IMR-90 (cell line): ENCODE measurements around the gene GALM. TPM values are rescaled to one million over a fixed set of nuclear protein-coding genes. Genes with fewer than 3 reads are reported as not detected.

ENCODE experiments used
- ATAC-seq: fragments of 200-7000 bp; cut with Tn5 transposase; 2 replicates; pipeline ENCODE4 v1.9.1; 2020; ENCODE audit warnings: low read depth, mild to moderate bottlenecking, moderate library complexity
- BruUV-seq: library from RNA; stranded (reverse); fragments of 400-500 nt; replicated peaks from 2 replicates; lab custom pipeline; 2021; lab: Mats Ljungman, UMichigan
- CTCF ChIA-PET: fragments of 300-600 bp; formaldehyde crosslinking; extraction: SDS; loops from one replicate; lab custom pipeline; 2021; ENCODE audit warnings: antibody characterized with exemption; lab: Yijun Ruan, JAX
- POLR2A ChIA-PET: fragments of 300-600 bp; sonication (Branson Sonifier 250); formaldehyde crosslinking; loops from one replicate; lab custom pipeline; 2022; ENCODE audit warnings: antibody characterized with exemption; ENCODE audit not compliant: unreplicated experiment; lab: Charles Lee
- DNase-seq: peaks from one replicate; pipeline ENCODE4 v3.0.0; 2013
- H2AFZ ChIP-seq: replicated peaks from 2 replicates; pipeline ENCODE3; 2013; ENCODE audit warnings: low read length, mild to moderate bottlenecking; ENCODE audit not compliant: poor library complexity
- H2AK5ac ChIP-seq: 2 replicates; pipeline ENCODE4 v1.6.1; 2013; ENCODE audit warnings: low read depth, low read length, inconsistent platforms
- H2AK9ac ChIP-seq: replicated peaks from 2 replicates; pipeline ENCODE3; 2013; ENCODE audit warnings: mild to moderate bottlenecking, low read depth, low read length, moderate library complexity; ENCODE audit not compliant: poor library complexity
- H2BK120ac ChIP-seq: 2 replicates; pipeline ENCODE4 v1.6.1; 2013; ENCODE audit warnings: low read depth, low read length, inconsistent platforms
- H2BK15ac ChIP-seq: 3 replicates; pipeline ENCODE4 v1.6.1; 2013; ENCODE audit warnings: low read depth, low read length, inconsistent platforms
- H2BK20ac ChIP-seq: 2 replicates; pipeline ENCODE4 v1.6.1; 2013; ENCODE audit warnings: low read depth, mild to moderate bottlenecking, inconsistent platforms, low read length, moderate library complexity
- H2BK5ac ChIP-seq: 2 replicates; pipeline ENCODE4 v1.6.1; 2013; ENCODE audit warnings: mild to moderate bottlenecking, low read depth, low read length, inconsistent platforms; ENCODE audit not compliant: poor library complexity, severe bottlenecking
- H3K14ac ChIP-seq: replicated peaks from 2 replicates; pipeline ENCODE4 v1.6.1; 2013; ENCODE audit warnings: low read depth, low read length, inconsistent platforms
- H3K18ac ChIP-seq: 2 replicates; pipeline ENCODE4 v1.6.1; 2013; ENCODE audit warnings: low read depth, low read length, control low read depth
- H3K23ac ChIP-seq: 2 replicates; pipeline ENCODE4 v1.6.1; 2013; ENCODE audit warnings: low read depth, low read length, inconsistent platforms
- H3K27ac ChIP-seq: 2 replicates; pipeline ENCODE4 v1.5.1; 2013; ENCODE audit warnings: mild to moderate bottlenecking, control low read depth, low read length; ENCODE audit not compliant: insufficient read depth
- H3K27me3 ChIP-seq: 2 replicates; pipeline ENCODE4 v1.6.1; 2013; ENCODE audit warnings: low read length; ENCODE audit not compliant: control insufficient read depth, insufficient read depth
- H3K36me3 ChIP-seq: 2 replicates; pipeline ENCODE4 v1.6.1; 2013; ENCODE audit warnings: low read length, mixed read lengths; ENCODE audit not compliant: control insufficient read depth, insufficient read depth
- H3K4ac ChIP-seq: 2 replicates; pipeline ENCODE4 v1.6.1; 2013; ENCODE audit warnings: low read depth, low read length, inconsistent platforms
- H3K4me1 ChIP-seq: 2 replicates; pipeline ENCODE4 v1.6.1; 2013; ENCODE audit warnings: low read length, mixed read lengths; ENCODE audit not compliant: control insufficient read depth, insufficient read depth
- H3K4me2 ChIP-seq: 2 replicates; pipeline ENCODE4 v1.6.1; 2013; ENCODE audit warnings: low read depth, mild to moderate bottlenecking, control low read depth, low read length, moderate library complexity
- H3K4me3 ChIP-seq: 2 replicates; pipeline ENCODE4 v1.5.1; 2013; ENCODE audit warnings: low read depth, mild to moderate bottlenecking, control low read depth, low read length, moderate library complexity; ENCODE audit not compliant: insufficient read depth
- H3K56ac ChIP-seq: 2 replicates; pipeline ENCODE4 v1.6.1; 2013; ENCODE audit warnings: low read length, inconsistent platforms; ENCODE audit not compliant: insufficient read depth; ENCODE audit errors: extremely low read depth
- H3K79me1 ChIP-seq, 2 experiments: 2 replicates each; pipeline ENCODE4 v1.6.1; 2013; ENCODE audit warnings: low read length in 2 of 2, inconsistent platforms in 1 of 2, low read depth in 1 of 2
- H3K9ac ChIP-seq: 2 replicates; pipeline ENCODE4 v1.6.1; 2013; ENCODE audit warnings: low read depth, low read length, control low read depth
- H3K9me1 ChIP-seq: 2 replicates; pipeline ENCODE4 v1.6.1; 2013; ENCODE audit warnings: low read length, inconsistent platforms; ENCODE audit not compliant: insufficient read depth
- H3K9me3 ChIP-seq: 2 replicates; pipeline ENCODE4 v1.6.1; 2013; ENCODE audit warnings: low read length; ENCODE audit not compliant: control insufficient read depth, insufficient read depth
- H4K20me1 ChIP-seq: 2 replicates; pipeline ENCODE4 v1.6.1; 2013; ENCODE audit warnings: low read length, inconsistent platforms; ENCODE audit not compliant: insufficient read depth
- H4K5ac ChIP-seq: 2 replicates; pipeline ENCODE4 v1.6.1; 2013; ENCODE audit warnings: mild to moderate bottlenecking, low read depth, low read length, control low read depth
- H4K8ac ChIP-seq, 2 experiments: 2 replicates each; pipeline ENCODE4 v1.6.1; 2013; ENCODE audit warnings: low read depth in 2 of 2, low read length in 2 of 2, control low read depth in 1 of 2, inconsistent platforms in 1 of 2
- H4K91ac ChIP-seq: 2 replicates; pipeline ENCODE4 v1.6.1; 2013; ENCODE audit warnings: low read depth, low read length, inconsistent platforms; ENCODE audit not compliant: insufficient read depth
- BHLHE40 ChIP-seq: fragments of 150-350 bp; IDR thresholded peaks from 2 replicates; pipeline ENCODE4 v1.6.1; 2016; ENCODE audit warnings: mild to moderate bottlenecking, low read depth, low read length
- CEBPB ChIP-seq: IDR thresholded peaks from 2 replicates; pipeline ENCODE4 v1.6.1; 2012; ENCODE audit warnings: low read depth, low read length, improper control_type of control experiment
- CHD1 ChIP-seq: IDR thresholded peaks from 2 replicates; pipeline ENCODE4 v1.6.1; 2012; ENCODE audit warnings: low read depth, low read length, improper control_type of control experiment
- FOS ChIP-seq: fragments of 150-350 bp; IDR thresholded peaks from 2 replicates; pipeline ENCODE4 v1.6.1; 2016; ENCODE audit warnings: low read depth, low read length
- MAFK ChIP-seq: IDR thresholded peaks from 2 replicates; pipeline ENCODE4 v1.6.1; 2012; ENCODE audit warnings: low read depth, low read length, improper control_type of control experiment
- MAZ ChIP-seq: IDR thresholded peaks from 2 replicates; pipeline ENCODE4 v1.6.1; 2012; ENCODE audit warnings: low read depth, mild to moderate bottlenecking, low read length, improper control_type of control experiment, moderate library complexity, borderline replicate concordance
- MXI1 ChIP-seq: IDR thresholded peaks from 2 replicates; pipeline ENCODE4 v1.6.1; 2012; ENCODE audit warnings: low read depth, mild to moderate bottlenecking, low read length, moderate library complexity, borderline replicate concordance
- NFE2L2 ChIP-seq: fragments of 150-350 bp; IDR thresholded peaks from 2 replicates; pipeline ENCODE4 v1.6.1; 2016; ENCODE audit warnings: low read depth, mild to moderate bottlenecking, low read length
- POLR2A ChIP-seq: IDR thresholded peaks from 2 replicates; pipeline ENCODE4 v1.6.1; 2012; ENCODE audit warnings: mild to moderate bottlenecking, low read depth, low read length
- RAD21 ChIP-seq: IDR thresholded peaks from 2 replicates; pipeline ENCODE4 v1.6.1; 2012; ENCODE audit warnings: low read length, improper control_type of control experiment
- RCOR1 ChIP-seq: IDR thresholded peaks from 2 replicates; pipeline ENCODE4 v1.6.1; 2012; ENCODE audit warnings: mild to moderate bottlenecking, low read length, improper control_type of control experiment; ENCODE audit not compliant: insufficient replicate concordance
- RFX5 ChIP-seq: IDR thresholded peaks from 2 replicates; pipeline ENCODE4 v1.8.0; 2012; ENCODE audit warnings: low read depth, mild to moderate bottlenecking, low read length, moderate library complexity
- SMC3 ChIP-seq: fragments of 150-350 bp; IDR thresholded peaks from 2 replicates; pipeline ENCODE4 v1.6.1; 2016; ENCODE audit warnings: low read depth, mild to moderate bottlenecking, antibody characterized with exemption, low read length, moderate library complexity
- USF2 ChIP-seq: fragments of 150-350 bp; IDR thresholded peaks from 2 replicates; pipeline ENCODE4 v1.6.1; 2017; ENCODE audit warnings: mild to moderate bottlenecking, antibody characterized with exemption, low read length, low read depth
- WGBS, 2 experiments: methylation state at CpG; one replicate each; pipeline versions ENCODE4 v1.1.5 to v1.1.7; 2013; ENCODE audit warnings: missing lambda C conversion rate in 2 of 2; ENCODE audit not compliant: insufficient read length in 1 of 2; ENCODE audit errors: extremely low coverage in 2 of 2; 5-methylcytosine and 5-hydroxymethylcytosine counted together
- dilution Hi-C: fragments of 300-500 bp; cut with HindIII; formaldehyde crosslinking; loops from one replicate; pipeline ENCODE4 v1.14.3; 2018; ENCODE audit warnings: low sequenced_read_pairs; ENCODE audit not compliant: unreplicated experiment
- in situ Hi-C: fragments of 300-500 bp; cut with MboI; formaldehyde crosslinking; loops from 3 replicates; pipeline ENCODE4 v1.14.3; 2019; ENCODE audit warnings: low sequenced_read_pairs, inconsistent platforms, mixed read lengths
- intact Hi-C: fragments of 100-400 bp; cut with micrococcal nuclease; formaldehyde crosslinking; loops from 2 replicates; pipeline ENCODE4 v1.10.0; 2022
- polyA plus RNA-seq, 3 experiments: library from polyadenylated mRNA; depleted of rRNA; stranded (reverse); fragments of >200 nt; gene quantifications; 2 replicates each; pipeline ENCODE4 v1.2.3, GENCODE V29; 2012; ENCODE audit warnings: low replicate concordance in 1 of 3
- total RNA-seq: library from RNA; depleted of rRNA; stranded (reverse); fragments of >200 nt; gene quantifications from 2 replicates; pipeline ENCODE4 v1.2.3, GENCODE V29; 2012
- TF ChIP-seq, protein P1 (sequence below): fragments of 150-350 bp; IDR thresholded peaks from 2 replicates; pipeline ENCODE4 v1.6.1; 2016; ENCODE audit warnings: low read depth, mild to moderate bottlenecking, low read length, moderate library complexity, borderline replicate concordance
- TF ChIP-seq, protein P2 (sequence below): conservative IDR thresholded peaks from 2 replicates; pipeline ENCODE4 v1.5.1; 2012; ENCODE audit warnings: mild to moderate bottlenecking, low read depth, low read length, improper control_type of control experiment

The GALM gene
- total and polyA plus RNA-seq, 2 of the 4 experiments (the other 2 are of a cell fraction): 12.1 to 24.2 TPM

GRCh38 chr2:38727661-38728060, 61.7 kb downstream of the GALM start:
- no CpG with 5 or more reads among the region's 1 CpG for WGBS, 2 experiments
- Histone ChIP-seq H3K36me3 (peaks cover 10% of the 10 kb centered on the region), H2AK9ac (no peak overlapping the region), H3K4me2 (no peak overlapping the region), H4K5ac (no peak overlapping the region), H2AFZ (no peak overlapping the region), H3K56ac (no peak overlapping the region), H4K8ac (no peak overlapping the region), H2AK5ac (no peak overlapping the region), H3K27me3 (no peaks in the 10 kb centered on the region), H4K91ac (no peak overlapping the region), H3K4ac (no peak overlapping the region), H4K20me1 (no peaks in the 10 kb centered on the region), H3K9ac (no peak overlapping the region), H3K27ac (no peak overlapping the region), H3K4me1 (no peaks in the 10 kb centered on the region), H2BK15ac (no peak overlapping the region), H3K18ac (no peak overlapping the region), H3K4me3 (no peak overlapping the region), H3K14ac (no peak overlapping the region), H2BK120ac (no peak overlapping the region), H3K9me1 (no peaks in the 10 kb centered on the region), H2BK20ac (no peak overlapping the region), H3K9me3 (no peaks in the 10 kb centered on the region), H3K79me1 (no peaks in the 10 kb centered on the region; a peak in 1 of 4 replicates), H2BK5ac (no peak overlapping the region), H3K23ac (no peak overlapping the region)
- dilution Hi-C loops (loop anchor here (25.0 kb wide), 1 partner anchor 165 kb away; no protein-coding TSS in a partner anchor), intact Hi-C loops (loop anchor here (5.0 kb wide), 2 partner anchors 190 to 410 kb away; no protein-coding TSS in a partner anchor), in situ Hi-C loops (no loop called here)
- no peak for ATAC-seq
- ChIA-PET CTCF (no interaction called here), POLR2A (no interaction called here)
- TF ChIP-seq MAFK (no peak), FOS (no peak), CEBPB (no peak), MXI1 (no peak), NFE2L2 (no peak), CHD1 (no peak), RCOR1 (no peak), USF2 (no peak), RAD21 (no peak), RFX5 (no peak), SMC3 (no peak), BHLHE40 (no peak), POLR2A (no peak), MAZ (no peak)
- TF ChIP-seq, protein P1, sequence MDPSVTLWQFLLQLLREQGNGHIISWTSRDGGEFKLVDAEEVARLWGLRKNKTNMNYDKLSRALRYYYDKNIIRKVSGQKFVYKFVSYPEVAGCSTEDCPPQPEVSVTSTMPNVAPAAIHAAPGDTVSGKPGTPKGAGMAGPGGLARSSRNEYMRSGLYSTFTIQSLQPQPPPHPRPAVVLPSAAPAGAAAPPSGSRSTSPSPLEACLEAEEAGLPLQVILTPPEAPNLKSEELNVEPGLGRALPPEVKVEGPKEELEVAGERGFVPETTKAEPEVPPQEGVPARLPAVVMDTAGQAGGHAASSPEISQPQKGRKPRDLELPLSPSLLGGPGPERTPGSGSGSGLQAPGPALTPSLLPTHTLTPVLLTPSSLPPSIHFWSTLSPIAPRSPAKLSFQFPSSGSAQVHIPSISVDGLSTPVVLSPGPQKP: no peak
- TF ChIP-seq, protein P2, sequence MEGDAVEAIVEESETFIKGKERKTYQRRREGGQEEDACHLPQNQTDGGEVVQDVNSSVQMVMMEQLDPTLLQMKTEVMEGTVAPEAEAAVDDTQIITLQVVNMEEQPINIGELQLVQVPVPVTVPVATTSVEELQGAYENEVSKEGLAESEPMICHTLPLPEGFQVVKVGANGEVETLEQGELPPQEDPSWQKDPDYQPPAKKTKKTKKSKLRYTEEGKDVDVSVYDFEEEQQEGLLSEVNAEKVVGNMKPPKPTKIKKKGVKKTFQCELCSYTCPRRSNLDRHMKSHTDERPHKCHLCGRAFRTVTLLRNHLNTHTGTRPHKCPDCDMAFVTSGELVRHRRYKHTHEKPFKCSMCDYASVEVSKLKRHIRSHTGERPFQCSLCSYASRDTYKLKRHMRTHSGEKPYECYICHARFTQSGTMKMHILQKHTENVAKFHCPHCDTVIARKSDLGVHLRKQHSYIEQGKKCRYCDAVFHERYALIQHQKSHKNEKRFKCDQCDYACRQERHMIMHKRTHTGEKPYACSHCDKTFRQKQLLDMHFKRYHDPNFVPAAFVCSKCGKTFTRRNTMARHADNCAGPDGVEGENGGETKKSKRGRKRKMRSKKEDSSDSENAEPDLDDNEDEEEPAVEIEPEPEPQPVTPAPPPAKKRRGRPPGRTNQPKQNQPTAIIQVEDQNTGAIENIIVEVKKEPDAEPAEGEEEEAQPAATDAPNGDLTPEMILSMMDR: no peak
- no TSS peak for BruUV-seq
- no peak for DNase-seq
